NCI-H2029 (cell line): ENCODE data around the gene WDR7.

Experiments used
- DNase-seq: peaks from one replicate; lab custom pipeline; 2025; lab: John Stamatoyannopoulos, UW

The WDR7 gene

DNA sequence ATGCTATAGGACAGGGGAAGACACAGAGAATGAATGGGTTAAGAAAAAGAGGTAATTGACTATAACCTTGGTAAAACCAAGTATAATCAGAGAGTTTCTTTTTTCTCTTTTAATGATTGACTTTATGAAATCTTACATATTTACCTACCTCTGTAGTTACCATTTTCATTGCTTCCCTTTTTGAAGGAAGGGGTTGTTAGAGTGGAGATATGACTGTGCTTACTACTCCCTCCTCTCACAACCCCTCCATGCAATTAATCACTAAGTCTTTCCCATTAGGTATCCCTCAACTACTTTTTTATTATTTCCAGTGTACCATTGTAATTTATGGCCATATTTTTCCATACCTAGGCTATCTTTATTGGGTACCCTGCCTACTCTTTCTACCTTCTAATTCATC lies 71.4 kb downstream of the WDR7 start:
- DNase-seq = no peak

DNA sequence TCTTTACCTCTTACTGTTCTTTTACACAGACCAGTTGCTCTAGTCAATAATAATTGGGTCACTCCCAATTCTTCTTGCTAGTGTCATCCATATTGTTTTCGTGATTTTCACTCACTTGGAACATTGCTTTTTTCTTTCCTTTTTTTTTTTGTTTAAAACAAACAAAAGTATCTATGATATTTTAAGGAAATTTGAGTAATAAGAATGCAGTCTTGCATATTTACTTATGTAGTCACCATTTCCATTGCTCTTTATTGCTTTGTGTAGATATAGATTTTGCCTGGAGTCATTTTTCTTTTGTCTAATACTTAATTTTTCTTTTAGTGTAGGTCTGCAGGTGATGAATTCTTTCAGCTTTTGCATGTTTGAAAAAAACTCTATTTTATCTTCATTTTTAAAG lies 71.9 kb downstream of the WDR7 start:
- DNase-seq = no peak

DNA sequence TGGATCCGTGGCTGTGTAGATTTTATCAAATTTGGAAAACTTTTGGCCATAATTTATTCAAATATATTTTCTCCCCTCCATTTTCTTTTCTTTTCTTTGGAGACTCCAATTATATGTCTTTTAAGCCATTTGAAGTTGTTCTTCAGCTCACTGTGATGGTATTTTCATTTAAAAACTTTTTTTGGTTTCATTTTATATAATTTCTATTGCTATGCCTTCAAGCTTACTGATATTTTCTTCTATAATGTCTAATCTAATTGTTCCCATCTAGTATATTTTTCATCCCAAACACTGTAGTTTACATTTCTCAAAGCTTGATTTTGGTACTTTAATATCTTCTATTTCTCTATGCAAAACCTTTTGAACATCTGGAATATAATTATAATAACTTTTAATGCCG lies 72.5 kb downstream of the WDR7 start:
- DNase-seq = no peak

DNA sequence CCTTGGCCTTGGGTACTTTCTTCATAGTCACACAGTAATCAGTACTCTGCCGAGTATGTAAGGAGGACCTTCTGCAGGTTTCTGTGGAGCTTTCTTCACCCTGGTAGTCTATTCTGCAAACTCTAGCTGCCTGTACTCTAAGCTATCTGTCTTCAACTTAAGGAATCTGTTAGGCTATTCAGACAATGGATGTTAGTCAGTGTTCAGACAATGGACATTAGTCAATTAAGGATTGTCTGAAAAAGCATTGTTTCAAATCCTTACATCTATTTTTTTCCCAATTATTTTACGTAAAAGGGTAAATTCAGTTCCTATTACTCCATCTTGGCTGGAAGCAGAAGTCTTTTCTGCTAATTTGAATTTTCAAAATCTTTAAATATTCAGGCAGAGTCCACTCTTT lies 75.7 kb downstream of the WDR7 start:
- no peak for DNase-seq

DNA sequence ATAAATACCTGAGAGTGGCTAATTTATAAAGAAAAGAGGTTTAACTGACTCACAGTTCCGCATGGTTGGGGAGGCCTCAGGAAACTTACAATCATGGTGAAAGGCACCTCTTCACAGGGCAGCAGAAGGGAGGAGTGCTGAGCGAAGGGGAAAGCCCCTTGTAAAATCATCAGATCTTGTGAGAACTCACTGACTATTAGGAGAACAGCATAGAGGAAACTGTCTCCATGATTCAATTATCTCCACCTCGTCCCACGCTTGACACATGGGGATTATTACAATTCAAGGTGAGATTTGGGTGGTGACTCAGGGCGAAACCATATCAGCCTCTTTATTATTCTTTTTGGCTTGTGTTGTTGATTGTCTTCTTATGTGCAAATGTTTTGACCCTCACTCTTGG lies 76.2 kb downstream of the WDR7 start:
- no peak for DNase-seq

DNA sequence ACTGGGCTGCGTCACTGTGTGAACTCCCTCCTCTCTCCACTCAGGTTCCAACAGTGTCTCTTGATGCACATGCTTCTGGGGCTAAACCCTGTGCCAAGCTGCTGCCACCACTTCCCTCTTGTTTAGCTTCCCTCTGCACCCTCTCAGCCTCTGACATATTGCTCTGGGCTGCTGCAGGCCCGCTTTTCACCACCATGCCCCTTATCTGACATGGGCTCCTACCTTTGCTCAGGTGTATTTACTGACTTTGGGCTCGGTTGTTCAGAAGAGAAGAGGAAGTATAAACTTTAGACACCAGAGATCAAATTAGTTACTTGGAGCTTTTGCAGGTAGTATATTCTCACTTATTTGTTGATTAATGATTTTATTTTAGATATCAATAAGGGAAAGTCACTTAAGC lies 77.6 kb downstream of the WDR7 start:
- no peak for DNase-seq

DNA sequence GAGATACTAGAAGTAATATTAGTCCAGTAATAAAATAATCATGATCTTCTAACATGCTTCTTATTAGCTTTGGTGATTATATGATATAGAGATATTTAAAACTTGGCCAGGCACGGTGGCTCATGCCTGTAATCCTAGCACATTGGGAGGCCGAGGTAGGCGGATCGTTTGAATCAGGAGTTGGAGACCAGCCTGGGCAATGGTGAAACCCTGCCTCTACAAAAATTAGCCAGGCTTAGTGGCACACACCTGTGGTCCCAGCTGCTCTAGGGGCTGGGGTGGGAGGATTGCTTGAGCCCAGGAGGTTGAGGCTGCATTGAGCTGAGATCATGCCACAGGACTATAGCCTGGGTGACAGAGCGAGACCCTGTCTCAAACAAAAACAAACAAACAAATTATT lies 87.0 kb downstream of the WDR7 start:
- no peak for DNase-seq

DNA sequence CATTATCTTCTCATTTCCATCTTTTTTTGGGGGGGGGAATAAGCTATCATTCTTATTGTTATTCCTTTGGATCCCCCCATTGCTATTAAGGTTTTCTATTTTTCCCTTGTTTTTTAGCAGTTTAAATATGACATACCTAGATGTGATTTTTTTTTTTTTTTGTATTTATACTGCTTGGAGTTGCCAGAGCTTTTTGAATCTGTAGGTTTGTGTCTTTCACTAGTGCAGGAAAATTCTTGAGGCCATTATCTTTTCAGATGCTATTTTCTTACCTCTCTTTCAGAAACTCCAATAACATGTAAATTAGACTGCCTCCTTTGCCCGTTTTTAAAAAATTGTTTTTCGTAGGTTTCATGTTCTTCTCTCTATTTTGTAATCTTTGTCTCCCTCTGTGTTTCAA lies 88.6 kb downstream of the WDR7 start:
- DNase-seq = no peak

DNA sequence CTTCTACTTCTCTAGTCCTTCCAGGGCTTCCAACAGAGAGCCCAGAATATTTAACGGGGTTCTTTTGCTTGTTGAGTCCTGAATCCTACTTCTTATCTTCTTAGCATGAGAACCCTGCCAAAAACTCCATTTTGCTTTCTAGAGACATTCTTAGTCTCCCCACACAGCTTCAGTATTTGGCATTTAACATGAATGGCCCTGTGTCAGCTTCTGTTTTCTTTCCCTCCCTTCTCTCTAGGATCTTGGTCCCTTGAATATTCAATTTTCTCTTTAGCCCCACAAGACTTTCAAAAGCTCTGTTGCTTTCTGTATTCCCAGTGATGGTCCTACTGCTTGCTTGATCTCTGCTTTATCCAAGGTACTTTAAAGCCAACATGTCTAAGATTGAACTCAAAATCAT lies 89.5 kb downstream of the WDR7 start:
- DNase-seq = no peak

DNA sequence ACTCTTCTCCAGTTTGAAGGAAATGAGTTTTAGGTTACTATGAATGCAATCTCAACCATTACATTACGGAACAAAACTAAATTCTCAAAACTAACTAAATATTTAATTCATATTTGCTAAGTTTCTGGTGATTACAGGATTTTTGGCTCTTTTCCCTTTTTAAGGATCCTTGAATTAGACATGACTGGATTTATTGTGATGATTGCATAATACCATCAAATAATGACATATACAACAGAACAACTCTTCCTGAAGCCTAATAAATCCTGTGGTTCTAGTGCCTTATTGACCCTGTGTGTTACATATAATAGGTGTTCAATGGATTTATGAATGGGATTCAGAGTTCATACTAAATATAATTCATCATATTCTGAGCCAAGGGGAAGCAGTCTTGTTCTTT lies 90.5 kb downstream of the WDR7 start:
- DNase-seq = no peak

DNA sequence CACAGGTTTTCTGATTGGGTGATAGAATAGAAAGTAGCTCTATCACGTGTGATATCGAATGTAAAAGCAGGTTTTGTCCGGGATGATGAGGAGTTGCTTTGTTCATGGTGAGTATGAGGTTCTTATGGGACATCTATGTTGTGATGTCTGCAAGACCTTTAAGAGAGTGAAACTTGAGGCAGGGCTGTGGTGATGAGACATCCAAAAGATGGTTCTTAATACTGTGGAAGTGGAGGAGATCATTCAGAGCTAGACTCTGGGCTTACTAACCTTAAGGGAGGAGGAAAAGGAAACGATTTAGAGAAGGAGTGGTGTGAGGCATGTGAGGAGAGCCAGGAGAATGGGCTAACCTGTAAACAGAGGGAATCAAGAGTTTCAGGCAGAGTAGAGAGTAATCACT lies 92.0 kb downstream of the WDR7 start:
- no peak for DNase-seq

DNA sequence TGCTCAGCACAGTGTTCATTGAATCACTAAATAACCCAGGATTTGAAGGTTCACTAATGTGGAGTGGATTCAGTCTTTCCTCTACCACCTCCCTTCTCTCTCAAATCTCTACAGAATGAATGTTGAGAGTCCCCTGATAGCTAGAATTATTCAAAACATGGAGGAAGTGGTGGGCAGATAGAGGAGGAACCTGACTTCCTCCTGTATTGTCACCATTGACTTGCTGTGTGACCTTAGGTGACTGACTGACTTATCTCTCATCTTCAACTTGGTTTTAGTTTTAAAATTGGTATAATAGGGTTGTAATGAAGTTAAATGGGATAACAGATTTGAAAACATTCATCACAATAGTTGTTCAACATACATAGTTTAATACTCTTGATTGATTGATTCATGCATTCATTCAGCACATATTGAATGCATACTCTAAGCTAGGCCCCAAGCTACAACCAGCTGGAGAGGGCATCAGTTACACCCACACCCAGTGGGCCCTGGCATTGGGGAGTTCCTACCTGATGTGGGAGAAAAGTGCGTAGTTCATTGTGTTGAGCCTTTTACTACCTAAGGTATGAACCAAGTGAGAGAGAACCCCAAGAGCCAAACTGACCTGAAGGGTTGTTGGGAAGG lies 96.0 kb downstream of the WDR7 start:
- DNase-seq = no peak

DNA sequence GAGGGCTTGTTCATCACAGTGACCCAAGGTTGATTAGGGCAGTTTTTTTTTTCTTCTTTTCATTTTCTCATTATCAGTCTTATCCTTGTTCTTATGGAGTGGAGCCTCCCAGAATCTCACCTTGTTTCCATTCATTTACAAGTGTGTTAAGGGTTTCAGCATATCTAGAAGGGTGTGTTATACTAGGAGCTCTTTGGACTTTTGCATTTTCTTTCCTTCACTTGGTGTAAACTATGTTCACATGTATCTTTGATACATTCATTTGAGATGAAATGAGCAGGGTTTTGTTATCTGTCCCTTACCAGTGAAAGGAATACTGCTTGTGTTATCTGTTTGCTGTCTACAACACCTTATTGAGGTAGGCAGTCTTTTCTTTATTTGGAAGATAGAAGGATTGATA lies 96.7 kb downstream of the WDR7 start:
- no peak for DNase-seq

DNA sequence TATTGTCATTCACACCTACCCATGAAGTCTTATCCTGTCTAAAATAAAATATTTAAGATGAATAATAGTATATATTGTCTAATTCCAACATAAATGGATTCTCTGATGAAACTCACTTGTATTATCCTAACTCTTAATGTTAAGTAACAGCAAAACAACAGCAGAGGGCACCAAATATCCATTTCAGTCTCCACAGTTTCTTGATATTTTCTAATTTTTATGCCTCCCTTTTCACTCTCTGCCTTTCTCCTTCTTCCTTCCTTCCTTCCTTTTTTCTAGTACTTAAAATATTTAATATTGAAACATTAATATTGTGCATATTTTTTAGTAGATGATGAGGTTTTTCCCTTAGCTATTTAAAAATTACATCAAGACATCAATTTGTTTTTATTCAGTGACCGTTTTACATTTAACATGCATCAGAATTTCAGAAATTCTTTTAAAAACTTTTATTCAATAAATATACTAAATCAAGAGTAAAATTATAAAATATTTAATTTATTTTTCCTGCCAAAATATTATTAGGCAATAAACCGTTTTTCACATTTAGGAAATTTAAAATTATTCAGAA lies 97.6 kb downstream of the WDR7 start:
- no peak for DNase-seq

DNA sequence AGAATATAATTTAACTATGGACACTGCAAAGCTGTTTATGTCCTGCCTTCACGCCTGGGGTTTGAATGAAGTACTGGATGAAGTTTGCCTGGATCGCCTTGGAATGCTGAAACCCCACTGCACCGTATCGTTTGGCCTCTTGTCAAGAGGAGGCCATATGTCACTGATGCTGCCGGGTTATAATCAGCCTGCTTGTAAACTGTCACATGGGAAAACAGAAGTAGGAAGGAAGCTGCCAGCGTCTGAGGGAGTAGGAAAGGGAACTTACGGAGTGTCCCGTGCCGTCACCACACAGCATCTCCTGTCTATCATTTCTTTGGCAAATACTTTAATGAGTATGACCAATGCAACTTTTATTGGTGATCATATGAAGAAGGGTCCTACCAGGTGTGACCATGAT lies 105.8 kb downstream of the WDR7 start:
- DNase-seq = no peak

DNA sequence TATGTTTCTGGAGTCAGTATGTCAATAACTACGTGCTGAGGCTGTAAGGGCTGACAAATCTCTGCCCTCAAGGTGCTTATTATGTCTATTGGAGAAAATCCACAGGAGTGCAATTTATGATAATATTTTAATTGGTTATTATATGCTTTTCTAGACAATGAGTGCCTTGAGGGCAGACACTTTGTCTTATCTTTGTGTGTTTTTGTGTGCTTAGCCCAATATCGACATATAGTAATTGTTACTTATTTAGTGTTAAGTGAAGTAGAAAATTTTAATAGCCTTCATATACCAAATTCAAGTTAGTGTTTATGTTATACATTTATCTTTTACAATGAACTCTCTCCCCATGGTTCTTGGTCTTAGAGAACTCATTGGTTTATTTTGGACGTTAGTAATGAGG lies 118.9 kb downstream of the WDR7 start:
- DNase-seq = no peak

DNA sequence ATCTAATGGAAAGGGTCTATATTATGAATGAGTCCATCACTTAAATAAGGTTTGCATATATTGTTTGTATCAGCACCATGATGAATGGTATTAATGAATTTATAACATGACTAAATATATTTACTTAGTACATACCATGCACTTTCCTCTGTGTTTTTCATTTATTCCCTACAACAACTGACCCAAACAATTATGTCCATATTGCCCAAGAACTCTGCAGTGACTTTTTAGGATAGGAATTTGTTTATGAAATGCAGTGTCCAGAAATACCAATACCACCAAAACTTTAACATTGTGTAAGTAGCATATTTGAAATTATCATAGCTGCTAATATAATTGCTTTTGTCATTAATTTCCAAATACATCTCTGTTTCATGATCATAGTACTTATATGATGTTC lies 119.7 kb downstream of the WDR7 start:
- no peak for DNase-seq

DNA sequence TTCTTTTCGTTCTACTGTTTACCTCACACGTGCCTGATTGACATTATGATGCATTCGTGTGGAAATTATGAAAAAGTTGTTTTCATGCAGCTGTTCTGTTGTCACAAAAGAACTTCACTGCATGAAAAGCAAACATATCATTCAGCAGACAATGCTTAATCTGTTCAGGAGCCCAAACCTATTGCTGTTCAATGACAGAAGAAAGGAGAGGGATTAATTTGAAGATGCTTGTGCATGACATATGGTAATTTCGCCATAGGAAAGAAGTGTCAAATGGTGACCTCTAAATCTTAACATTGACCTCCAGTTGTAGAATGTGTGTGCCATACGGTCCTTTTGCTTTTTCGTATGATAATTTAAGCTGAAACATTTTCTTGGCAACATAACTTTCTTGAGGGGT lies 124.5 kb downstream of the WDR7 start:
- DNase-seq = no peak

DNA sequence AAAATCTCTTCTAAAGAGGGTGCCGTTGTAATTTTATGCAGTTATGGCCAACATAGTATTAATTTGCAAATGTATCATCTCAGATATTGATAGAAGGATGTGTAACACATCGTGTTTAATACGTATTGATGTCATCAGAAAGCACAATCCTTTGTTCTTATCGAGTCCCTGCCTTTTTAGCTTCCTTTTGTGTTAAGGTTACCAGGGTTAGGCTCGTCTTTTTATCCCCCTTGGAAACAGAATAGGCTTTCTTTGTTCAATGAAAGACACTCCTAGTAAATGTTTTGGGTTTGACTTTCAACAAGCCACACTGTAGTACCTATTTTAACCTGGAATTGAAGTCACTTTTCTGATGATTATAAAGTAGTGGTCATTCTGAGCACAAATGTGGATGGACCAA lies 136.2 kb downstream of the WDR7 start:
- DNase-seq = no peak

DNA sequence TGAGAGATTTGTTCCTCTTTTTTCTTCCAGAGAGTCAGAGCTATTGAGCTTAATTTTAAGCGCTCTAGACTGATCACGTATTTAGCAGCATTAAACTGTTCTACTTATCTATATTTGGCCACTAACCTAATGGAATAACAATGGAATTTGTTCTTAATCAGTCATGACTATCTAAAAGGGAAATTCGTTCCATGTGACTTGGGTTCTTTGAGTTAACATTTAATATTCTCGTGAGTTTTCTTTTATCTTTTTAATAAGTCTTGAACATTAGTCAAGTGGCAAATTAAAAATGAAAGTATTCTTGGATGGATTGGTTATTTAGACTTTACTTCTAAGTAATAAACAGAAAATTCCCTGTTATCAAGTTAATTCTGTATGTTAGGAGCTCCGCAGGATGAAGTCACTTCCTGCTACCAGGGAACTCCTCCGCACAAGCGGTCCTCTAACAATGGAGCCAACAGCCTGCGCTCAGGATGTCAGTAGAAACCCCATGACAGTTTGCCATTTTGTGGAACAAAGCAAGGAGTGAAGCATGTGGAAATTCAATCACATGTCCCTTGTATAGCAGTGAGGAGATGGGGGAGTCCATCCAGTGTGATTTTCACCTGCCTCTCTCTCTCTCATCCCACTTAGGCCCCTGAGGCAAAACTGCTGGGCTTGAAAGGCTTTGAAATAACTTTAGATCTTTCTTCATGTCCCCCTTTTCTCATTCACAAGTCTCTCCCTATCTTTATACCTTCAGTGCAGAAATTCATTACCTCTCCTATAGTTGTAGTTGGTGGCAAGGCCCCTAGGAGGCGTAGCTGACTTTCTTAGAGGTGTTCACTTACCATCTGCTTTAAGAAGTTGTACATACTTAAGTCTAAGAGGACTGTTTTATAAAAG lies 138.1 kb downstream of the WDR7 start:
- DNase-seq = no peak

DNA sequence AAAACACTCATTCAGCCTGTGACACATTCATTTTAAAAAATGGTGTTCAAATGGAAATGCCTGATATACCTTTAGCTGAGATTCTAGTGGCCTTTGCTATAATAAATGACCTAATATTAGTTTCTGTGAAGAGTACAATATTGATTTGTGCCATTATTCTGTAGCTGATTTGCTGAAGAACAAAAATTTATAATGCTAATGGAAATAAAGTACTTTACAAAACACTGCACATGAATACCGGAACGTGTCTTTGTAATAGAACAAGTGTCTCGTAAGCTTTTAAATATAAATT lies 138.7 kb downstream of the WDR7 start:
- no peak for DNase-seq

DNA sequence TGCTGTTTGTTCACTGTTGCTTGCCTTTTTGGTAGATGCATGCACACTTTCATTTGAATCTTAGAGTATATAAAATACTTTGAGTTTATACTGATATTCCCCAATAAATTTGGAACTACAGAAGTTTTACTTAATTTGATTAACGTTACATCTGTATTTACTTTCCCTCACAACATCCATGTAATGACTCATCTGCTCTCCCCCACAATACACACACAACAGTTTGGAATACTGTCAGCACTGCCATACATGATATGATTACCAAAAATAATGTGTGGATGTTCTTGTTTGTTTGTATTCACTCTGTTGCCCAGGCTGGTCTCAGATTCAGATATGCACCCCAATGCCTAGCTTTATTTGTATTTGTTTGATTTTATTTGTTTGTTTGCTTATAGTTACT lies 144.2 kb downstream of the WDR7 start:
- no peak for DNase-seq

DNA sequence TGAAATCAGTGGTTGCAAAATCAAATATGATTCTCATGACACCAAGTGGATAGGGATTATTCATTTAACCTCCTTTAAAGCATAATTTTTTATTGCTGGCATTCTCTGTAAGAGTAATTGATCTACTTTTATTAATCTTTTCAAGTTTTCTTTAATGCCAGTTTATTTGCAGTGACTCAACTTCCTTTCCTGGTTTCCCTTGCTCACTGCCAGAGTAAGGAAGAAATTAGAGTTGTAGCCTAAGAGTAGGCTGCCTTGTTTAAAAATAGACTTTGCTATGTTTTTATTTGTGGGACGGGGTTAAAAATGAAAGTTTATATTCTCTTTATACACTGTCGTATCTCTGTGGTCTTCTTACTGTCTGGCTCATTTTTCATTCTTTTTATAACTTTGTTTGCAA lies 148.6 kb downstream of the WDR7 start:
- no peak for DNase-seq

DNA sequence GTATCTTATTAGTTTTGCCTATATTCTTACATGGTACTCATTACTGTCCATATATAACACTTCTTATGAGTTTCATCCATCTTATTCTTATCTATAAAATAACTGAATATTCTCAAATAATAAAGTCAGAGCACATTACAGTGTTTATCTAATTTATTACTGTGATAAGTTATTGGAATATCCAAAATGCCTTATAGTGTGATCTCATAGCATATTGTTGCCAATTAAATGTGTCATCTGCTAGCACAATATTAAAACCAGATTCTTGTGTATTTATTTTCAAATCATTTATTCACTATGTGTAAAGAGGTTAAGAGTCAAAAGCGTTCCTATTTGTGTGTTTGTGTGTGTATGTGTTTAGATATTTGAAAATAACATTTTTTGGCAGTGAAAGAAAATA lies 151.9 kb downstream of the WDR7 start:
- DNase-seq = no peak
